ENCODE measurements around the gene RGS7. TPM values are rescaled to one million over a fixed set of nuclear protein-coding genes. Genes with fewer than 3 reads are reported as not detected.

Gene RGS7
- total and polyA plus RNA-seq, 2 of the 8 experiments (the other 6 are each of a cell fraction or from before 2014, with no cell fraction given) = 1.6 to 3.0 TPM

- no peak for TF ChIP-seq CHD7 (IDR thresholded peaks at IDR 0.05; ENCODE audit: insufficient replicate concordance, low read length)
These were observed 90.9 kb downstream of the RGS7 start (continued) for GRCh38 chr1:241266121-241266520.
